ENCODE results near the gene FAM171A2.

- TF ChIP-seq ZSCAN18 (CRISPR knock-in tag; IDR thresholded peaks at IDR 0.05), result no peak
- no peak; the same call in 1 of the 2 replicates for TF ChIP-seq JUN (CRISPR knock-in tag; IDR thresholded peaks at IDR 0.05)
- TF ChIP-seq CREM (CRISPR knock-in tag; IDR thresholded peaks at IDR 0.05), result no peak
- no peak for TF ChIP-seq GTF2I (CRISPR knock-in tag; conservative IDR thresholded peaks at IDR 0.05)
- no peak; the same call in 1 of the 2 replicates for TF ChIP-seq ESRRA (CRISPR knock-in tag; IDR thresholded peaks at IDR 0.05; ENCODE audit: borderline replicate concordance)
- TF ChIP-seq CTCF (IDR thresholded peaks at IDR 0.05), result no peak
- 0 out of 2 replicates have a peak, but pooled peaks have one; percentile 13 for TF ChIP-seq NFYB (CRISPR knock-in tag; conservative IDR thresholded peaks at IDR 0.05; ENCODE audit: low read depth)
- TF ChIP-seq ZNF423 (CRISPR knock-in tag; IDR thresholded peaks at IDR 0.05), result no peak
- TF ChIP-seq NR3C1 (CRISPR knock-in tag; conservative IDR thresholded peaks at IDR 0.05; ENCODE audit: low read depth), result no peak
- no peak for TF ChIP-seq CREB1 (CRISPR knock-in tag; IDR thresholded peaks at IDR 0.05)
- TF ChIP-seq NFE2L1 (CRISPR knock-in tag; IDR thresholded peaks at IDR 0.05), result no peak
- TF ChIP-seq FOXP1 (CRISPR knock-in tag; IDR thresholded peaks at IDR 0.05; ENCODE audit: borderline replicate concordance), result no peak; the same call in 1 of the 2 replicates
These were observed 39.5 kb downstream of the FAM171A2 start for GRCh38 chr17:44324092-44324570.

Measured in WTC11 (cell line).